K562 (cell line): ENCODE results near the gene HSPA6.
"Not testable (repeated sequence)": the region's sequence is repeated elsewhere in the genome, so short reads cannot be mapped to it uniquely, and the experiment has no call there.

Experiments
- CTCF ChIP-seq, 3 experiments: IDR thresholded peaks in 2 of 3; conservative IDR thresholded peaks in 1 of 3; 2 replicates each; pipeline ENCODE4 v1.5.1; 2011 to 2012; ENCODE audit warnings: low read length in 3 of 3, mild to moderate bottlenecking in 3 of 3, control low read depth in 2 of 3, improper control_type of control experiment in 1 of 3, inconsistent platforms in 1 of 3, low read depth in 1 of 3, mixed read lengths in 1 of 3, moderate library complexity in 1 of 3; ENCODE audit not compliant: insufficient read depth in 2 of 3
- ELK3 ChIP-seq: fragments of 450-650 bp; formaldehyde crosslinking; IDR thresholded peaks from 2 replicates; pipeline ENCODE4 v1.4.0; 2020; ENCODE audit warnings: mild to moderate bottlenecking
- EZH2 ChIP-seq: IDR thresholded peaks from 2 replicates; pipeline ENCODE4 v1.6.1; 2012; ENCODE audit warnings: low read depth, mild to moderate bottlenecking, inconsistent platforms, low read length, borderline replicate concordance
- FOXP4 ChIP-seq: sonication (generic); formaldehyde crosslinking; IDR thresholded peaks from 2 replicates; pipeline ENCODE4 v1.8.0; 2022; ENCODE audit warnings: mild to moderate bottlenecking, missing genetic modification reagents, borderline replicate concordance
- HDAC3 ChIP-seq: fragments of 450-650 bp; IDR thresholded peaks from 2 replicates; pipeline ENCODE4 v1.6.1; 2018; ENCODE audit warnings: borderline replicate concordance, mild to moderate bottlenecking, moderate library complexity; ENCODE audit not compliant: partially characterized antibody
- HDGF ChIP-seq: fragments of 450-650 bp; IDR thresholded peaks from 2 replicates; pipeline ENCODE4 v1.6.1; 2016
- SMAD4 ChIP-seq: fragments of 250-450 bp; sonication (Bioruptor Pico); conservative IDR thresholded peaks from 2 replicates; pipeline ENCODE4 v1.8.0; 2021; ENCODE audit warnings: inconsistent platforms, mild to moderate bottlenecking, moderate library complexity
- SRF ChIP-seq, 2 experiments: fragments of 250-450, 450-650 bp in 1 of 2; sonication (Bioruptor Pico) in 1 of 2; sonication (generic) in 1 of 2; formaldehyde crosslinking; IDR thresholded peaks; 2 replicates each; pipeline versions ENCODE4 v1.5.0 to v1.5.1; 2020 to 2022; ENCODE audit warnings: mild to moderate bottlenecking in 1 of 2, missing genetic modification reagents in 1 of 2
- STAG1 ChIP-seq: sonication (generic); formaldehyde crosslinking; IDR thresholded peaks from 2 replicates; pipeline ENCODE4 v1.5.0; 2020; ENCODE audit warnings: missing genetic modification reagents, borderline replicate concordance
- ZNF3 ChIP-seq: fragments of 250-450 bp; sonication (Bioruptor Pico); IDR thresholded peaks from 2 replicates; pipeline ENCODE4 v1.5.0; 2021; ENCODE audit warnings: mild to moderate bottlenecking, moderate library complexity
- ZNF778 ChIP-seq: fragments of 450-650 bp; formaldehyde crosslinking; IDR thresholded peaks from 2 replicates; pipeline ENCODE4 v1.4.0; 2020; ENCODE audit warnings: mild to moderate bottlenecking, moderate library complexity

GRCh38 chr1:161571703-161572102 is 47.4 kb downstream of the HSPA6 start:
- TF ChIP-seq EZH2; CTCF (IDR thresholded peaks at IDR 0.05 in 2 of 3, conservative IDR thresholded peaks at IDR 0.05 in 1 of 3; ENCODE audit: insufficient read depth in 2 of 3, low read depth in 1 of 3, low read length in 3 of 3); SMAD4 (CRISPR knock-in tag); ELK3 (CRISPR knock-in tag); ZNF778 (CRISPR knock-in tag); ZNF3; HDAC3; SRF (CRISPR knock-in tag; IDR thresholded peaks at IDR 0.05); HDGF; STAG1 (CRISPR knock-in tag); FOXP4 (CRISPR knock-in tag): not testable (repeated sequence)
